Liver (tissue), 9 donors: ENCODE results near the gene RAD51B. TPM values are rescaled to one million over a fixed set of nuclear protein-coding genes. Genes with fewer than 3 reads are reported as not detected.

Experiments
- DNase-seq: peaks from one replicate; pipeline ENCODE4 v3.0.0-alpha.2; 2017; ENCODE audit warnings: low spot score
- H3K27ac ChIP-seq, 2 donors: one replicate each; pipeline ENCODE4 v1.7.0; 2013; ENCODE audit warnings: inconsistent platforms in 2 of 2, low read length in 2 of 2, control low read depth in 1 of 2, low read depth in 1 of 2, mild to moderate bottlenecking in 1 of 2
- H3K27me3 ChIP-seq, 4 donors: one replicate each; pipeline versions ENCODE4 v1.6.1 to v1.7.0; 2013; ENCODE audit warnings: low read length in 3 of 4, inconsistent platforms in 1 of 4, mild to moderate bottlenecking in 1 of 4, moderate library complexity in 1 of 4; ENCODE audit not compliant: control insufficient read depth in 4 of 4, insufficient read depth in 4 of 4
- H3K36me3 ChIP-seq, 4 donors: one replicate each; pipeline versions ENCODE4 v1.6.1 to v1.7.0; 2013; ENCODE audit warnings: low read length in 3 of 4, mild to moderate bottlenecking in 3 of 4, low read depth in 1 of 4, moderate library complexity in 1 of 4; ENCODE audit not compliant: control insufficient read depth in 4 of 4, insufficient read depth in 3 of 4
- H3K4me1 ChIP-seq, 4 donors: one replicate each; pipeline versions ENCODE4 v1.6.1 to v1.7.0; 2013; ENCODE audit warnings: low read length in 3 of 4, mild to moderate bottlenecking in 3 of 4, moderate library complexity in 1 of 4; ENCODE audit not compliant: control insufficient read depth in 4 of 4, insufficient read depth in 4 of 4
- H3K4me3 ChIP-seq, 3 donors: one replicate each; pipeline versions ENCODE4 v1.6.1 to v1.7.0; 2013; ENCODE audit warnings: low read length in 3 of 3, control low read depth in 1 of 3, low read depth in 1 of 3, mild to moderate bottlenecking in 1 of 3
- H3K9ac ChIP-seq, 2 donors: one replicate each; pipeline ENCODE4 v1.7.0; 2013; ENCODE audit warnings: low read length in 2 of 2, mild to moderate bottlenecking in 2 of 2, moderate library complexity in 2 of 2, control low read depth in 1 of 2, low read depth in 1 of 2
- H3K9me3 ChIP-seq, 4 donors: one replicate each; pipeline versions ENCODE4 v1.6.1 to v1.7.0; 2013; ENCODE audit warnings: low read length in 3 of 4; ENCODE audit not compliant: control insufficient read depth in 4 of 4
- EGR1 ChIP-seq, 2 donors: IDR thresholded peaks; 2 replicates each; pipeline ENCODE4 v1.6.1; 2016 to 2018; ENCODE audit warnings: antibody characterized with exemption in 2 of 2, low read depth in 2 of 2
- FOXA1 ChIP-seq: IDR thresholded peaks from 2 replicates; pipeline ENCODE4 v1.6.1; 2016; ENCODE audit warnings: antibody characterized with exemption
- FOXA2 ChIP-seq: IDR thresholded peaks from 2 replicates; pipeline ENCODE4 v1.6.1; 2016; ENCODE audit warnings: antibody characterized with exemption
- GABPA ChIP-seq, 2 donors: IDR thresholded peaks in 1 of 2; conservative IDR thresholded peaks in 1 of 2; 2 replicates each; pipeline ENCODE4 v1.6.1; 2016; ENCODE audit warnings: antibody characterized with exemption in 2 of 2, mild to moderate bottlenecking in 1 of 2, moderate library complexity in 1 of 2
- HNF4A ChIP-seq, 2 donors: conservative IDR thresholded peaks; 2 replicates each; pipeline ENCODE4 v1.6.1; 2016; ENCODE audit warnings: antibody characterized with exemption in 2 of 2, mild to moderate bottlenecking in 2 of 2
- HNF4G ChIP-seq: IDR thresholded peaks from 2 replicates; pipeline ENCODE4 v1.6.1; 2016; ENCODE audit warnings: antibody characterized with exemption
- JUND ChIP-seq, 2 donors: IDR thresholded peaks; 2 replicates each; pipeline ENCODE4 v1.6.1; 2016; ENCODE audit warnings: antibody characterized with exemption in 2 of 2
- MAX ChIP-seq: IDR thresholded peaks from 2 replicates; pipeline ENCODE4 v1.6.1; 2016; ENCODE audit warnings: antibody characterized with exemption
- NR2F2 ChIP-seq: IDR thresholded peaks from 2 replicates; pipeline ENCODE4 v1.6.1; 2016; ENCODE audit warnings: antibody characterized with exemption
- RAD21 ChIP-seq, 2 donors: IDR thresholded peaks; 2 replicates each; pipeline ENCODE4 v1.6.1; 2016; ENCODE audit warnings: antibody characterized with exemption in 2 of 2, mild to moderate bottlenecking in 2 of 2
- RXRA ChIP-seq, 2 donors: IDR thresholded peaks; 2 replicates each; pipeline ENCODE4 v1.6.1; 2017 to 2018; ENCODE audit warnings: antibody characterized with exemption in 2 of 2, mild to moderate bottlenecking in 1 of 2
- SP1 ChIP-seq: IDR thresholded peaks from 2 replicates; pipeline ENCODE4 v1.6.1; 2018; ENCODE audit warnings: antibody characterized with exemption, mild to moderate bottlenecking
- TAF1 ChIP-seq: conservative IDR thresholded peaks from 2 replicates; pipeline ENCODE4 v1.6.1; 2016; ENCODE audit warnings: antibody characterized with exemption, mild to moderate bottlenecking
- YY1 ChIP-seq: IDR thresholded peaks from 2 replicates; pipeline ENCODE4 v1.6.1; 2016; ENCODE audit warnings: antibody characterized with exemption, mild to moderate bottlenecking
- ZBTB33 ChIP-seq: IDR thresholded peaks from 2 replicates; pipeline ENCODE4 v1.6.1; 2016; ENCODE audit warnings: antibody characterized with exemption
- WGBS: extraction: QIAGEN DNeasy Blood & Tissue Kit; methylation state at CpG from one replicate; pipeline ENCODE4 v1.1.7; 2013; 5-methylcytosine and 5-hydroxymethylcytosine counted together
- polyA plus RNA-seq, 2 donors: library from polyadenylated mRNA; stranded (reverse) in 1 of 2; unstranded in 1 of 2; fragments of 200-250 nt in 1 of 2; fragments of >200 nt in 1 of 2; fragmentation: Nextera tagmentation in 1 of 2; extraction: Ambion mirVana in 1 of 2; gene quantifications; one replicate each; pipeline versions ENCODE4 v1.2.1 to v1.2.3, GENCODE V29; 2013 to 2015
- total RNA-seq, 2 donors: library from RNA; depleted of rRNA; stranded (reverse); fragments of >200 nt; gene quantifications; one replicate each; pipeline ENCODE4 v1.2.3, GENCODE V29; 2014
- TF ChIP-seq, protein P1 (sequence below): IDR thresholded peaks from 2 replicates; pipeline ENCODE4 v1.6.1; 2016; ENCODE audit warnings: antibody characterized with exemption, mild to moderate bottlenecking
- TF ChIP-seq, protein P2 (sequence below): IDR thresholded peaks from 2 replicates; pipeline ENCODE4 v1.6.1; 2016; ENCODE audit warnings: antibody characterized with exemption
- TF ChIP-seq, protein P3 (sequence below): fragments of 150-350 bp; IDR thresholded peaks from 2 replicates; pipeline ENCODE4 v1.5.1; 2017; ENCODE audit warnings: improper control_type of control experiment, low read depth, low read length; ENCODE audit not compliant: missing input control
- donor health status: healthy.
- donor health status: healthy.
- donor health status: healthy.
- donor health status: healthy.
- donor health status: healthy.

Gene RAD51B
- total and polyA plus RNA-seq, 4 donors = 0.81 to 12.9 (median 2.4) TPM

DNA sequence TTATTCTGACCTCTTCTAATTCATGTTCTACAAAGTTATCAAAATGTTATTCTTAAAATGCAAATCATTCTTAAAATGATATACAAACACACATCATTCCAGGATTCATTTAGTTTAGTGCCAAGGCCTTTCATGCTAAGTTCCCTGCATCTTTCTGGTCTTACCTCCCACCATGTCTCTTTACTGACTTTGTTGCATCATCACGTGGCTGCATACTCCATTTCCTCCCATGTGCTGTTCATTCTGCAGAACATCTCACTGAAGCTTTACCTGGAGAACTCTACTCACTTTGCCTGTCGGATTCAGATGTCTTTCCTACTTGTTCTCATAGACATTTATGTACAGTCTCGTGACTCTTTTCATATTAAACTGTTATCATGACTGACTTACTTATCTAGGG is 278.1 kb downstream of the RAD51B start:
- 91% methylated on average over 3 of the region's 3 CpGs for WGBS
- H3K27ac ChIP-seq = no peak overlapping the region
- TF ChIP-seq HNF4A (conservative IDR thresholded peaks at IDR 0.05) (no peak), SP1 (no peak), EGR1 (IDR thresholded peaks at IDR 0.05; ENCODE audit: low read depth in 2 of 2) (no peak), NR2F2 (no peak), HNF4G (no peak), RAD21 (IDR thresholded peaks at IDR 0.05) (no peak), YY1 (no peak), MAX (no peak), TAF1 (no peak), FOXA2 (no peak), RXRA (IDR thresholded peaks at IDR 0.05) (no peak), ZBTB33 (no peak), GABPA (IDR thresholded peaks at IDR 0.05 in 1 of 2, conservative IDR thresholded peaks at IDR 0.05 in 1 of 2) (no peak), FOXA1 (no peak), JUND (IDR thresholded peaks at IDR 0.05) (no peak)
- TF ChIP-seq, protein P1, sequence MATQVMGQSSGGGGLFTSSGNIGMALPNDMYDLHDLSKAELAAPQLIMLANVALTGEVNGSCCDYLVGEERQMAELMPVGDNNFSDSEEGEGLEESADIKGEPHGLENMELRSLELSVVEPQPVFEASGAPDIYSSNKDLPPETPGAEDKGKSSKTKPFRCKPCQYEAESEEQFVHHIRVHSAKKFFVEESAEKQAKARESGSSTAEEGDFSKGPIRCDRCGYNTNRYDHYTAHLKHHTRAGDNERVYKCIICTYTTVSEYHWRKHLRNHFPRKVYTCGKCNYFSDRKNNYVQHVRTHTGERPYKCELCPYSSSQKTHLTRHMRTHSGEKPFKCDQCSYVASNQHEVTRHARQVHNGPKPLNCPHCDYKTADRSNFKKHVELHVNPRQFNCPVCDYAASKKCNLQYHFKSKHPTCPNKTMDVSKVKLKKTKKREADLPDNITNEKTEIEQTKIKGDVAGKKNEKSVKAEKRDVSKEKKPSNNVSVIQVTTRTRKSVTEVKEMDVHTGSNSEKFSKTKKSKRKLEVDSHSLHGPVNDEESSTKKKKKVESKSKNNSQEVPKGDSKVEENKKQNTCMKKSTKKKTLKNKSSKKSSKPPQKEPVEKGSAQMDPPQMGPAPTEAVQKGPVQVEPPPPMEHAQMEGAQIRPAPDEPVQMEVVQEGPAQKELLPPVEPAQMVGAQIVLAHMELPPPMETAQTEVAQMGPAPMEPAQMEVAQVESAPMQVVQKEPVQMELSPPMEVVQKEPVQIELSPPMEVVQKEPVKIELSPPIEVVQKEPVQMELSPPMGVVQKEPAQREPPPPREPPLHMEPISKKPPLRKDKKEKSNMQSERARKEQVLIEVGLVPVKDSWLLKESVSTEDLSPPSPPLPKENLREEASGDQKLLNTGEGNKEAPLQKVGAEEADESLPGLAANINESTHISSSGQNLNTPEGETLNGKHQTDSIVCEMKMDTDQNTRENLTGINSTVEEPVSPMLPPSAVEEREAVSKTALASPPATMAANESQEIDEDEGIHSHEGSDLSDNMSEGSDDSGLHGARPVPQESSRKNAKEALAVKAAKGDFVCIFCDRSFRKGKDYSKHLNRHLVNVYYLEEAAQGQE = no peak
- TF ChIP-seq, protein P2, sequence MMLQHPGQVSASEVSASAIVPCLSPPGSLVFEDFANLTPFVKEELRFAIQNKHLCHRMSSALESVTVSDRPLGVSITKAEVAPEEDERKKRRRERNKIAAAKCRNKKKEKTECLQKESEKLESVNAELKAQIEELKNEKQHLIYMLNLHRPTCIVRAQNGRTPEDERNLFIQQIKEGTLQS = no peak
- TF ChIP-seq, protein P3, sequence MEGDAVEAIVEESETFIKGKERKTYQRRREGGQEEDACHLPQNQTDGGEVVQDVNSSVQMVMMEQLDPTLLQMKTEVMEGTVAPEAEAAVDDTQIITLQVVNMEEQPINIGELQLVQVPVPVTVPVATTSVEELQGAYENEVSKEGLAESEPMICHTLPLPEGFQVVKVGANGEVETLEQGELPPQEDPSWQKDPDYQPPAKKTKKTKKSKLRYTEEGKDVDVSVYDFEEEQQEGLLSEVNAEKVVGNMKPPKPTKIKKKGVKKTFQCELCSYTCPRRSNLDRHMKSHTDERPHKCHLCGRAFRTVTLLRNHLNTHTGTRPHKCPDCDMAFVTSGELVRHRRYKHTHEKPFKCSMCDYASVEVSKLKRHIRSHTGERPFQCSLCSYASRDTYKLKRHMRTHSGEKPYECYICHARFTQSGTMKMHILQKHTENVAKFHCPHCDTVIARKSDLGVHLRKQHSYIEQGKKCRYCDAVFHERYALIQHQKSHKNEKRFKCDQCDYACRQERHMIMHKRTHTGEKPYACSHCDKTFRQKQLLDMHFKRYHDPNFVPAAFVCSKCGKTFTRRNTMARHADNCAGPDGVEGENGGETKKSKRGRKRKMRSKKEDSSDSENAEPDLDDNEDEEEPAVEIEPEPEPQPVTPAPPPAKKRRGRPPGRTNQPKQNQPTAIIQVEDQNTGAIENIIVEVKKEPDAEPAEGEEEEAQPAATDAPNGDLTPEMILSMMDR = no peak

More for the DNA sequence above, 278.1 kb downstream of the RAD51B start:
- Histone ChIP-seq H3K4me3 (no peak overlapping the region), H3K36me3 (no peaks in the 10 kb centered on the region), H3K9me3 (peaks cover 2 to 9% (median 7%) of the 10 kb centered on the region in 4 donors), H3K4me1 (no peaks in the 10 kb centered on the region), H3K27me3 (no peaks in the 10 kb centered on the region), H3K9ac (no peak overlapping the region)
- DNase-seq = no peak
